GM19324 (cell line): ENCODE results near the gene RNF123.
"Not testable (repeated sequence)": the region's sequence is repeated elsewhere in the genome, so short reads cannot be mapped to it uniquely, and the experiment has no call there.

ENCODE experiments used
- ATAC-seq: cut with Tn5 transposase; IDR thresholded peaks from one replicate; pipeline ENCODE4 v1.9.1; 2021; ENCODE audit warnings: mild to moderate bottlenecking, moderate library complexity; ENCODE audit not compliant: unreplicated experiment, low FRiP score

RNF123 gene

GRCh38 chr3:49675912-49676311 lies 13.4 kb upstream of the RNF123 start:
- no peak for ATAC-seq

GRCh38 chr3:49680493-49681231 lies 8.7 kb upstream of the RNF123 start:
- no peak for ATAC-seq

GRCh38 chr3:49681232-49681522 lies 8.2 kb upstream of the RNF123 start:
- ATAC-seq, result no peak

GRCh38 chr3:49681543-49681942 lies 7.8 kb upstream of the RNF123 start:
- no peak for ATAC-seq

GRCh38 chr3:49683162-49683561 lies 6.2 kb upstream of the RNF123 start:
- no peak for ATAC-seq

- ATAC-seq, result not testable (repeated sequence)
Observed at GRCh38 chr3:49684453-49684852, 4.9 kb upstream of the RNF123 start.

GRCh38 chr3:49685103-49685502 lies 4.3 kb upstream of the RNF123 start:
- ATAC-seq, result not testable (repeated sequence)

- ATAC-seq, result not testable (repeated sequence)
Observed at GRCh38 chr3:49685846-49686245, 3.5 kb upstream of the RNF123 start.

- ATAC-seq, result not testable (repeated sequence)
Observed at GRCh38 chr3:49686346-49686745, 3.0 kb upstream of the RNF123 start.

GRCh38 chr3:49686769-49687423 lies 2.5 kb upstream of the RNF123 start:
- ATAC-seq, result not testable (repeated sequence)

GRCh38 chr3:49687424-49687795 lies 1.9 kb upstream of the RNF123 start:
- not testable (repeated sequence) for ATAC-seq

- ATAC-seq, result not testable (repeated sequence)
Observed at GRCh38 chr3:49688338-49689045, 865 bp upstream of the RNF123 start.

- not testable (repeated sequence) for ATAC-seq
Observed at GRCh38 chr3:49689908-49690624, 709 bp downstream of the RNF123 start.

- not testable (repeated sequence) for ATAC-seq
Observed at GRCh38 chr3:49690856-49691255, 1.5 kb downstream of the RNF123 start.

GRCh38 chr3:49691481-49691880 lies 2.1 kb downstream of the RNF123 start:
- ATAC-seq, result not testable (repeated sequence)

GRCh38 chr3:49694409-49695070 lies 5.2 kb downstream of the RNF123 start:
- not testable (repeated sequence) for ATAC-seq

- ATAC-seq, result not testable (repeated sequence)
Observed at GRCh38 chr3:49695350-49696015, 6.1 kb downstream of the RNF123 start.

GRCh38 chr3:49699281-49699979 lies 10.1 kb downstream of the RNF123 start:
- no peak for ATAC-seq

GRCh38 chr3:49700014-49700413 lies 10.7 kb downstream of the RNF123 start:
- ATAC-seq, result no peak
